ENCODE results near the gene PTPRN2. TPM values are rescaled to one million over a fixed set of nuclear protein-coding genes. Genes with fewer than 3 reads are reported as not detected.
"Not testable (repeated sequence)": the region's sequence is repeated elsewhere in the genome, so short reads cannot be mapped to it uniquely, and the experiment has no call there.

PTPRN2 gene
- polyA plus RNA-seq, result 10 to 100 TPM in 1 of 4 donors, 1 to 10 TPM in 3; 1.6 to 11.7 (median 4.0) TPM
- long read RNA-seq, donor 1, partial matches to known transcripts, result 7 of 7 reads
- long read RNA-seq, donor 1, other reads (novel, unspliced or antisense), result 0 of 7 reads
- long read RNA-seq, donor 2, result 0 reads
- long read RNA-seq, donor 3, result 0 reads
- long read RNA-seq, donor 4, result 0 reads
- long read RNA-seq, donor 5, result 0 reads
- long read RNA-seq, donor 6, result 0 reads
- long read RNA-seq, donor 7, result 0 reads
- long read RNA-seq, donor 8, result 0 reads
- long read RNA-seq, donor 9, result 0 reads
- long read RNA-seq, donor 10, partial matches to known transcripts, result 7 of 7 reads
- long read RNA-seq, donor 10, other reads (novel, unspliced or antisense), result 0 of 7 reads

- peaks cover 0 to 3% (median 1%) of the 10 kb centered on the region in 3 donors for H3K4me1 ChIP-seq (ENCODE audit: control insufficient read depth in 3 of 3, insufficient read depth in 2 of 3, low read depth in 1 of 3, low read length in 2 of 3)
- peaks cover 3 to 41% (median 14%) of the 10 kb centered on the region in 3 donors for H3K27me3 ChIP-seq (ENCODE audit: control insufficient read depth in 3 of 3, insufficient read depth in 3 of 3, low read length in 3 of 3)
- H3K36me3 ChIP-seq (ENCODE audit: control insufficient read depth in 3 of 3, insufficient read depth in 2 of 3, low read depth in 1 of 3, low read length in 3 of 3), result no peaks in the 10 kb centered on the region
- DNase-seq (peak; percentile 61 to 71), FAIRE-seq (no peak)
- 2 to 4% (median 3%) methylated on average over 14 to 110 of the region's 110 CpGs for WGBS, 3 donors
- no peak within 1 kb of the TSS for H3K27ac ChIP-seq (ENCODE audit: low read depth in 1 of 3, low read length in 2 of 3)
- peaks cover 0 to 2% of the 10 kb centered on the region in 2 donors for H3K9me3 ChIP-seq (ENCODE audit: control insufficient read depth in 2 of 2, insufficient read depth in 1 of 2, low read depth in 1 of 2, low read length in 1 of 2)
- peak within 1 kb of the TSS; percentile 18 to 57 (median 20) for H3K4me3 ChIP-seq (ENCODE audit: low read depth in 1 of 3, low read length in 3 of 3)
These were observed at the start of gene PTPRN2 for GRCh38 chr7:158587162-158588084. Gene PTPRN2 (minus strand): TSS chr7:158587823.

GRCh38 chr7:158633055-158633956 is 45.7 kb upstream of the PTPRN2 start:
- Histone ChIP-seq H3K4me3 (ENCODE audit: low read depth in 1 of 3, low read length in 3 of 3) (no peak overlapping the region), H3K9me3 (ENCODE audit: control insufficient read depth in 2 of 2, insufficient read depth in 1 of 2, low read depth in 1 of 2, low read length in 1 of 2) (no peaks in the 10 kb centered on the region), H3K4me1 (ENCODE audit: control insufficient read depth in 3 of 3, insufficient read depth in 2 of 3, low read depth in 1 of 3, low read length in 2 of 3) (no peaks in the 10 kb centered on the region), H3K36me3 (ENCODE audit: control insufficient read depth in 3 of 3, insufficient read depth in 2 of 3, low read depth in 1 of 3, low read length in 3 of 3) (peaks cover 0 to 25% (median 0%) of the 10 kb centered on the region in 3 donors), H3K27ac (ENCODE audit: low read depth in 1 of 3, low read length in 2 of 3) (no peak overlapping the region), H3K27me3 (ENCODE audit: control insufficient read depth in 3 of 3, insufficient read depth in 3 of 3, low read length in 3 of 3) (no peaks in the 10 kb centered on the region)
- DNase-seq (no peak), FAIRE-seq (no peak)
- WGBS, 3 donors, result 92 to 95% (median 94%) methylated on average over 10 to 11 of the region's 11 CpGs

DNA sequence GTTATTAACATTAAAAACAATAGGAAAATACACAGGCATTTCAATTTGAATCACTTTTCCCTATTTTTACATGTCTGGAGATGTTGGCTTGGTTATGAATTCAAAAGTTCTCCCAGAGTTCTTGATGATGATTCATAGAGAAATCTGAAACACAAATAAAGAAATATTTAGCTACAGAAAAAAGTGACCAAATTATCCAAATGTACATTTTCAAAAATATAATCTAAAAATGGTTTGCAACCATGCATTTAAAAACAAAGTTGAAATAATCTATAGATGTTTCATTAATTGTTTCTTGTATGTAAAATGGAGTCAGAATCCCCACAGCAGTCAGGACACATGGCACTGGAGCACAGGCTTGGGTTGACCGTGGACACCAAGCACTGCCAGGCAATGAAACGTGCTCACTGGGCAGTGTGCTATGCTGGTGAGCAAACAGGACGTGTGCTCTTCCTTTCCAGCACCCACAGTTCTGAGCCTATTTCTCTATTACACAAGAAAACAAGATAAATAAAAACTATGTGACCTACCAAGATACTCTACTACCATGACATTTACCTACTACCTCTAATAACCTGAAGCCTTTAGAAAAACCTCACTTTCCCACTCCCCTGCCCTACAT is 44.1 kb upstream of the PTPRN2 start:
- H3K4me1 ChIP-seq (ENCODE audit: control insufficient read depth in 3 of 3, insufficient read depth in 2 of 3, low read depth in 1 of 3, low read length in 2 of 3), result no peaks in the 10 kb centered on the region
- no peak overlapping the region for H3K4me3 ChIP-seq (ENCODE audit: low read depth in 1 of 3, low read length in 3 of 3)
- FAIRE-seq, result no peak
- no peaks in the 10 kb centered on the region for H3K9me3 ChIP-seq (ENCODE audit: control insufficient read depth in 2 of 2, insufficient read depth in 1 of 2, low read depth in 1 of 2, low read length in 1 of 2)
- H3K36me3 ChIP-seq (ENCODE audit: control insufficient read depth in 3 of 3, insufficient read depth in 2 of 3, low read depth in 1 of 3, low read length in 3 of 3), result peaks cover 0 to 21% (median 0%) of the 10 kb centered on the region in 3 donors
- DNase-seq, result no peak
- WGBS, 3 donors, result 90 to 98% (median 93%) methylated on average over 3 of the region's 3 CpGs
- no peaks in the 10 kb centered on the region for H3K27me3 ChIP-seq (ENCODE audit: control insufficient read depth in 3 of 3, insufficient read depth in 3 of 3, low read length in 3 of 3)
- no peak overlapping the region for H3K27ac ChIP-seq (ENCODE audit: low read depth in 1 of 3, low read length in 2 of 3)

- not testable (repeated sequence) for FAIRE-seq; H3K9me3 ChIP-seq (ENCODE audit: control insufficient read depth in 2 of 2, insufficient read depth in 1 of 2, low read depth in 1 of 2, low read length in 1 of 2); H3K27me3 ChIP-seq (ENCODE audit: control insufficient read depth in 3 of 3, insufficient read depth in 3 of 3, low read length in 3 of 3); H3K4me3 ChIP-seq (ENCODE audit: low read depth in 1 of 3, low read length in 3 of 3); H3K4me1 ChIP-seq (ENCODE audit: control insufficient read depth in 3 of 3, insufficient read depth in 2 of 3, low read depth in 1 of 3, low read length in 2 of 3); DNase-seq; H3K27ac ChIP-seq (ENCODE audit: low read depth in 1 of 3, low read length in 2 of 3)
- peaks cover 0 to 14% (median 0%) of the 10 kb centered on the region in 3 donors for H3K36me3 ChIP-seq (ENCODE audit: control insufficient read depth in 3 of 3, insufficient read depth in 2 of 3, low read depth in 1 of 3, low read length in 3 of 3)
- WGBS, 3 donors, result 90 to 95% (median 93%) methylated on average over 8 of the region's 8 CpGs
These were observed 38.7 kb upstream of the PTPRN2 start for GRCh38 chr7:158626289-158626688.

DNA sequence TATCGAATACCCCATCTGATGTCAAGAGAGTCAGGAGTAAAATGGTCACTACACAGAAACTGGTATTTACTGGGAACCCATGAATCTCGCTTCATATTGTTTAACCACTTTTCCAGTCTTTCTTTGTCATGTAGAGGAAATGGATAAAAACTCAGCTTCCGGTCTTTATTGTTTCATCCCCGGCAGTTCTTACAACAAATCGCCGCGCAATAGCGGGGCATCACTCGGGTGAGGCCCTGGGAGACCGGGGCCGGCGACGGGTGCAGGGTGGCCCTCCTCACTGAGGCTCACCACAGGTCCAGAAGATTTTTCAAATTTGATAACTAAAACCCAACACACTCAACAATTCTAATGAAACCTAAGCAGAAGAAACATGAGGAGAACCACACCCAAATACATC is 35.6 kb upstream of the PTPRN2 start:
- Histone ChIP-seq H3K27ac (ENCODE audit: low read depth in 1 of 3, low read length in 2 of 3) (no peak overlapping the region), H3K4me1 (ENCODE audit: control insufficient read depth in 3 of 3, insufficient read depth in 2 of 3, low read depth in 1 of 3, low read length in 2 of 3) (no peaks in the 10 kb centered on the region), H3K4me3 (ENCODE audit: low read depth in 1 of 3, low read length in 3 of 3) (no peak overlapping the region), H3K27me3 (ENCODE audit: control insufficient read depth in 3 of 3, insufficient read depth in 3 of 3, low read length in 3 of 3) (no peaks in the 10 kb centered on the region), H3K9me3 (ENCODE audit: control insufficient read depth in 2 of 2, insufficient read depth in 1 of 2, low read depth in 1 of 2, low read length in 1 of 2) (no peaks in the 10 kb centered on the region), H3K36me3 (ENCODE audit: control insufficient read depth in 3 of 3, insufficient read depth in 2 of 3, low read depth in 1 of 3, low read length in 3 of 3) (peaks cover 0 to 2% (median 0%) of the 10 kb centered on the region in 3 donors)
- no peak for DNase-seq
- no peak for FAIRE-seq
- 91 to 97% (median 97%) methylated on average over 13 of the region's 13 CpGs for WGBS, 3 donors

DNA sequence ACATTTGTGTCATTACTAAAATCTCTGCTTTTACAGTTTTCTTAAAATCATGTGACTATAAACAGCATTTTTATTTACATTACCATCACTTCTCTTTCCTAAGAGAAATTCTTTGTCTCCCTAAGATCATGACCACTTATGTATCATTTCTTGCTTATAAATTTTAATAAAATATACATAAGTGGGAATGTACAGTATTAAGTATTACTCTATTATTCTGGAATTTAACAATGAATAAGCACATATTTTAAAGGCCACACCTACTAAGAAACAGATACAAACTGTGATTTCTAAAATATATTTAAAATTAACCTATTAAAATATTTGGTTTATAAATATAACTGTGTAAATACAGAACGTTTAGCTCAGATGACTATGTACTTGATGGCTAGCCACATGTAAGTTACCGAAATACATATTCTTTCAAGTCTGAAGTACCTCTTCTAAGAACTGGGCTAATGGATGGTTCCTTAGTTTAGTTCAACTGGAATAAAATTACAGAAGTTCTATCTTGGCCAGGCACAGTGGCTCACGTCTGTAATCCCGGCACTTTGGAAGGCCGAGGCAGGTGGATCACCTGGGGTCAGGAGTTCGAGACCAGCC is 33.3 kb upstream of the PTPRN2 start:
- Histone ChIP-seq H3K4me3 (ENCODE audit: low read depth in 1 of 3, low read length in 3 of 3) (no peak overlapping the region), H3K27ac (ENCODE audit: low read depth in 1 of 3, low read length in 2 of 3) (no peak overlapping the region), H3K4me1 (ENCODE audit: control insufficient read depth in 3 of 3, insufficient read depth in 2 of 3, low read depth in 1 of 3, low read length in 2 of 3) (no peaks in the 10 kb centered on the region), H3K9me3 (ENCODE audit: control insufficient read depth in 2 of 2, insufficient read depth in 1 of 2, low read depth in 1 of 2, low read length in 1 of 2) (no peaks in the 10 kb centered on the region), H3K27me3 (ENCODE audit: control insufficient read depth in 3 of 3, insufficient read depth in 3 of 3, low read length in 3 of 3) (no peaks in the 10 kb centered on the region), H3K36me3 (ENCODE audit: control insufficient read depth in 3 of 3, insufficient read depth in 2 of 3, low read depth in 1 of 3, low read length in 3 of 3) (no peaks in the 10 kb centered on the region)
- WGBS, 3 donors, result 90 to 93% (median 92%) methylated on average over 6 of the region's 6 CpGs
- FAIRE-seq (peak; percentile 94), DNase-seq (no peak)

- H3K4me3 ChIP-seq (ENCODE audit: low read depth in 1 of 3, low read length in 3 of 3), result no peak overlapping the region
- no peaks in the 10 kb centered on the region for H3K4me1 ChIP-seq (ENCODE audit: control insufficient read depth in 3 of 3, insufficient read depth in 2 of 3, low read depth in 1 of 3, low read length in 2 of 3)
- no peak for FAIRE-seq
- H3K36me3 ChIP-seq (ENCODE audit: control insufficient read depth in 3 of 3, insufficient read depth in 2 of 3, low read depth in 1 of 3, low read length in 3 of 3), result no peaks in the 10 kb centered on the region
- no peak for DNase-seq
- H3K27ac ChIP-seq (ENCODE audit: low read depth in 1 of 3, low read length in 2 of 3), result no peak overlapping the region
- WGBS, 3 donors, result 98 to 99% (median 98%) methylated on average over 5 of the region's 5 CpGs
- no peaks in the 10 kb centered on the region for H3K9me3 ChIP-seq (ENCODE audit: control insufficient read depth in 2 of 2, insufficient read depth in 1 of 2, low read depth in 1 of 2, low read length in 1 of 2)
- H3K27me3 ChIP-seq (ENCODE audit: control insufficient read depth in 3 of 3, insufficient read depth in 3 of 3, low read length in 3 of 3), result no peaks in the 10 kb centered on the region
These were observed 32.8 kb upstream of the PTPRN2 start for GRCh38 chr7:158620418-158620817.
